Epithelial cell of proximal tubule (primary cell): ENCODE data around the gene EEA1. TPM values are rescaled to one million over a fixed set of nuclear protein-coding genes. Genes with fewer than 3 reads are reported as not detected.
"Not testable (repeated sequence)": the region's sequence is repeated elsewhere in the genome, so short reads cannot be mapped to it uniquely, and the experiment has no call there.

Source experiments
- DNase-seq: peaks from one replicate; pipeline ENCODE4 v3.0.0-alpha.2; 2011; ENCODE audit warnings: low read depth
- H3K4me3 ChIP-seq: 2 replicates; pipeline ENCODE4 v1.5.1; 2011; ENCODE audit warnings: low read depth, mild to moderate bottlenecking, low read length
- total RNA-seq: library from RNA; depleted of rRNA; stranded (reverse); fragments of >200 nt; gene quantifications from 2 replicates; pipeline ENCODE4 v1.2.3, GENCODE V29; 2015
- TF ChIP-seq, protein P1 (sequence below): conservative IDR thresholded peaks from 2 replicates; pipeline ENCODE4 v1.5.1; 2012; ENCODE audit warnings: low read depth, mild to moderate bottlenecking, low read length

Gene EEA1
- total RNA-seq, 1 donor from 2014 or later = 6.6 TPM

DNA sequence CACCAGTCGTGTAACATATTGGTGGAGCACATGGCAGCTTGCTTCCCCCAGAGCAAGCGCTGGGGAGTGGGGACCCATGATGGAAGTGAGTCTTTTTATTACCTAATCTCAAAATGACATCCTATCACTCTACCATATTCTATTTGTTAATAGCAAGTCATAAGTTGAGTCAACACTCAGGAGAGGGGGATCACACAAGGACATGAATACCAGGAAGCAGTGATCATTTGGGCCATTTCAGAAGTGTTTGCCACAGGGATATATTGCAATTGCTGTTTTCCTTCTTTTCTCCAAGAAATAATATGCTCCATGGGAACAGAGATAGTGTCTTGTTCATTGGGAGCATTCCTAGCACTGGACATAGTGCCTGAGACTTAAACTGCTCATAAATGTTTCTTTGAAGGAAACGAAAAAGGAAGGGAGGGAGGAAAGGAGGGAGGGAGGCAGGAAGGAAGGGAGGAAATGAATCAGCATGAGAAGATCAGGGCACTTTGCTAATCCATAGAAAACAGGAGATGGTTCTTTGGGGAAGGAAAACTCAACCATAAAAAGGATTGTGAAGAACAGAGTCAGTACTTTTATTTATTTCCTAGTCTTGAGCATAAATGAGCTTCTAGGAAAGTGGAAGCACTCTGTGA lies 39.2 kb upstream of the EEA1 start:
- TF ChIP-seq, protein P1, sequence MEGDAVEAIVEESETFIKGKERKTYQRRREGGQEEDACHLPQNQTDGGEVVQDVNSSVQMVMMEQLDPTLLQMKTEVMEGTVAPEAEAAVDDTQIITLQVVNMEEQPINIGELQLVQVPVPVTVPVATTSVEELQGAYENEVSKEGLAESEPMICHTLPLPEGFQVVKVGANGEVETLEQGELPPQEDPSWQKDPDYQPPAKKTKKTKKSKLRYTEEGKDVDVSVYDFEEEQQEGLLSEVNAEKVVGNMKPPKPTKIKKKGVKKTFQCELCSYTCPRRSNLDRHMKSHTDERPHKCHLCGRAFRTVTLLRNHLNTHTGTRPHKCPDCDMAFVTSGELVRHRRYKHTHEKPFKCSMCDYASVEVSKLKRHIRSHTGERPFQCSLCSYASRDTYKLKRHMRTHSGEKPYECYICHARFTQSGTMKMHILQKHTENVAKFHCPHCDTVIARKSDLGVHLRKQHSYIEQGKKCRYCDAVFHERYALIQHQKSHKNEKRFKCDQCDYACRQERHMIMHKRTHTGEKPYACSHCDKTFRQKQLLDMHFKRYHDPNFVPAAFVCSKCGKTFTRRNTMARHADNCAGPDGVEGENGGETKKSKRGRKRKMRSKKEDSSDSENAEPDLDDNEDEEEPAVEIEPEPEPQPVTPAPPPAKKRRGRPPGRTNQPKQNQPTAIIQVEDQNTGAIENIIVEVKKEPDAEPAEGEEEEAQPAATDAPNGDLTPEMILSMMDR = no peak
- no peak overlapping the region for H3K4me3 ChIP-seq
- DNase-seq = no peak

DNA sequence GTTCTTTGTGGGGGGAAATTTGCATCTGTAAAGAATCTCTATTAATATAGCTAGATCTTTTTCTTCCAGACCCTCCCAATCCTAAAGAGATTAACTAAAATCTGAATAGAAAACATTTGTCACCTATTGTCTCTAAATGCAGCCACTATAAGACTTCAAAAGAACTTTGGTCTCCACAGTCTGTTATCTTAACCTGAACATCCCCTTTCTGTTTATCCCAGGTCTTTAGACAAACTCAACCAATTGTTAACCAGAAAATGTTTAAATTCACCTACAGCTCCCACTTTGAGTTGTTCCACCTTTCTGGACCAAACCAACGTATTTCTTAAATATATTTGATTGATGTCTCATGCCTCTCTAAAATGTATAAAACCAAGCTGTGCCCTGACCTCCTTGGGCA lies 35.3 kb upstream of the EEA1 start:
- H3K4me3 ChIP-seq, DNase-seq: not testable (repeated sequence)

DNA sequence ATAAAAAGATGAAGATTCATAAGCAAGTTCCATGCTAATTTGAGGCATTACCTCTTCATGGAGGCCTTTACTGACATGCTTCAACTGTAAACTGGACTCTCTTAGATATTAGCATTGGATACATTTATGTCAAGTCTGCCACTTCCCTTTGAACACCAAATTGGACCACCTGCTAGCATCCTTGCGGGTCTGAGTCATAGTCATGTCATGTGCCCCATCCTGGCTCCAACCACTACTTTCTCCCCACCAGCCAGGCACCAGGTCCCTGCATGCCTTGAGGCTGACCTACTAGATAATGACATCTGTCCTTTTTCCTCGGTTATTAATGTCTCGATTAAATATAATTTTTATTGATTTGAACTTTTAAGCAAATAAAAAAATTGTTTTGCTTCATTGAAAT lies 32.9 kb upstream of the EEA1 start:
- DNase-seq = no peak
- TF ChIP-seq, protein P1 = no peak
- H3K4me3 ChIP-seq = no peak overlapping the region

DNA sequence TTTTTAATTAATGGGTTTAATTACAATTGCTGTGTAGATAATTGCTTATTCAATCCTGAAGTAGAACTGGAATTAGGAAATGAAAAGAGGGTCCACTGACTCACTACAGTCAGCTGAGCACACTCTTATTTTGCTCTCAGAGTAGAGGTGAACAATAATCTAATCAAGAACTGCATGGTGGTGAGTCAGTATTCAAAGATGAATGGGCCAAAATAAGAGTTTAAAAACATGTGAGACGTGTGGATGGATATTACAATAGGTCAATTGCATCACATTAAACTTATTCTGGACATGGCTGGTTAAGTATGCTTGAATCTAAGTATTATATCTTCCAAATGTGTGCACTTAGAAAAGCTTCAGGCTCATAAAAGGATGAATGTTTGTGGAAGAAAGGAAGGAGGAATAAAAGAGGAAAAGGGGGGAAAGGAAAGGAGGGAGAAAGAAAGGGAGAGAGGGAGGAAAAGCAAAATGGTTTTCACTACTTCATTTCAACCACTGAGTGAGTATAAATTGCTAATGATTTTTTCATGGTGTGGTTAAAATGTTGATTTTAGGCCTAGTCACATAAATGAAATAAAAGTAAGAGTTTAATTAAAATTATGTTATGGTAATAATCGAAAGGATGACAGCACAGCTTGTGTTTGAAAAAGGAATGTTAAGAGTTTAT lies 27.0 kb upstream of the EEA1 start:
- DNase-seq = peak; percentile 91

DNA sequence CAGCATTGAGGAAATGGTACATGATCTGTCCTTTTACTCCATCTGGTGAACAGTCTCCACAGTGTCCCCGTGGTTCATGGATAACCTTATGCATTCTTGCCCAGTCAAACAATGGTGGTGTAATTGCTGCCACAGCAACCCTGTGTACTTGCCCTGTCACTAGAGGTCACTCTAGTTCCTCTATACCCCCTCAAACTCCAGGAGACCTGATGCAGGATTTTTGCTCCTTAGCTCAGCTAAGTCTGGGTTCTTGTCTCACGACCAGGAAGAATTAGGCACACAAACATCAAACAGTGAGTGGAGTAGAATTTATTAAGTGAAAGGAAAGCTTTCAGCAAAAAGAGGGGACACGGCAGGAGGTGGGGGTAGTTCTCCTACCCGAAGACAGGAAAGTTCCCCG lies 24.7 kb upstream of the EEA1 start:
- TF ChIP-seq, protein P1 = no peak
- H3K4me3 ChIP-seq = no peak overlapping the region
- no peak for DNase-seq

More for the DNA sequence above, 27.0 kb upstream of the EEA1 start:
- H3K4me3 ChIP-seq = no peak overlapping the region
- TF ChIP-seq, protein P1 = no peak

DNA sequence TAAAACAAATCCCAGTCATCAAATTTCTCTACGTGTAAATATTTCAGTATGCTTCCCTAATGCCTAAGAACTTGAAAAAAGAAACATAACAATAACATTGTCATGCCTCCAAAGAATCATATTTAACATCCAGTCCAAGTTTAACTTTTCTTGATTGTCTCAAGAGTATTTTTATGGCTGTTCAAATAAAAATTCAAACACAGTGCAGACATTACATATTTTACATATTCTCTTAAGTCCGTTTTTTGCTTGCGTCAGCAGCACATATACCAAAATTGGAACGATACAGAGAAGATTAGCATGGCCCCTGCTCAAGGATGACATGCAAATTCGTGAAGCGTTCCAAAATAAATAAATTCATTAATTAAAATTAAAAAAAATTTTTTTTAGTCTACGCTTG lies 23.3 kb upstream of the EEA1 start:
- DNase-seq = no peak
- no peak overlapping the region for H3K4me3 ChIP-seq
- TF ChIP-seq, protein P1 = no peak

DNA sequence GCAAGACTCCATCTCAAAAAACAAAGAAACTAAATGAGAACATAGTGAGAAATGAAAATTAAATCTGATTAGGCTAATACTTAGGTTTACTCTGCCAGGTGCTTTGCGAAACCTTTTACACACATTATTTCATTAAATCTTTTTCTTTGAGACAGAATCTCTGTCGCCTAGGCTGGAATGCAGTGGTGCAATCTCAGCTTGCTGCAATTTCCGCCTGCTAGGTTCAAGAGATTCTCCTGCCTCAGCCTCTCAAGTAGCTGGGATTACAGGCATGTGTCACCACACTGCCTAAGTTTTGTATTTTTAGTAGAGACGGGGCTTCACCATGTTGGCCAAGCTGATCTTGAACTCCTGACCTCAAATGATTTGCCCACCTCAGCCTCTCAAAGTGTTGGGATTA lies 21.9 kb upstream of the EEA1 start:
- DNase-seq = no peak
- no peak overlapping the region for H3K4me3 ChIP-seq
- TF ChIP-seq, protein P1 = no peak
